Forelimb muscle (tissue), 1 donor: ENCODE results near the gene CYTIP. TPM values are rescaled to one million over a fixed set of nuclear protein-coding genes. Genes with fewer than 3 reads are reported as not detected.
"Not testable (repeated sequence)": the region's sequence is repeated elsewhere in the genome, so short reads cannot be mapped to it uniquely, and the experiment has no call there.

Experiments used
- DNase-seq: peaks from one replicate; pipeline ENCODE4 v3.0.0-alpha.2; 2013; ENCODE audit warnings: low read depth
- polyA plus RNA-seq: library from polyadenylated mRNA; unstranded; fragments of 120-200 nt; gene quantifications from one replicate; pipeline ENCODE4 v1.2.1, GENCODE V29; 2013; ENCODE audit not compliant: insufficient read length

The CYTIP gene
- polyA plus RNA-seq, 1 donor, result 0.62 TPM

GRCh38 chr2:157375384-157375783, 68.5 kb downstream of the CYTIP start:
- DNase-seq, result no peak

DNA sequence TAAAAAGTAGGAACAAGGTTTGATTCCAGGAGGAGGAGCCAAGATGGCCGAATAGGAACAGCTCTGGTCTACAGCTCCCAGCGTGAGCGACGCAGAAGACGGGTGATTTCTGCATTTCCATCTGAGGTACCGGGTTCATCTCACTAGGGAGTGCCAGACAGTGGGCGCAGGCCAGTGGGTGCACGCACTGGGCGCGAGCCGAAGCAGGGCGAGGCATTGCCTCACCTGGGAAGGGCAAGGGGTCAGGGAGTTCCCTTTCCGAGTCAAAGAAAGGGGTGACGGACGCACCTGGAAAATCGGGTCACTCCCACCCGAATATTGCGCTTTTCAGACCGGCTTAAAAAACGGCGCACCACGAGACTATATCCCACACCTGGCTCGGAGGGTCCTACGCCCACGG, 75.4 kb downstream of the CYTIP start:
- DNase-seq, result not testable (repeated sequence)

GRCh38 chr2:157367704-157368103, 76.2 kb downstream of the CYTIP start:
- no peak for DNase-seq

Other genes with a start within 250 kb of the CYTIP start
- 1.9 TPM for gene GALNT5, start 186.4 kb downstream of the CYTIP start, polyA plus RNA-seq
- gene ERMN, start 118.3 kb downstream of the CYTIP start, polyA plus RNA-seq, result 0.05 TPM
- gene ACVR1C, start 184.8 kb upstream of the CYTIP start, polyA plus RNA-seq, result 0.14 TPM